ENCODE measurements around the gene PPP1R16B. TPM values are rescaled to one million over a fixed set of nuclear protein-coding genes. Genes with fewer than 3 reads are reported as not detected.

PPP1R16B gene
- total and polyA plus RNA-seq, 9 donors: 0.92 to 56.4 (median 2.9) TPM

DNA sequence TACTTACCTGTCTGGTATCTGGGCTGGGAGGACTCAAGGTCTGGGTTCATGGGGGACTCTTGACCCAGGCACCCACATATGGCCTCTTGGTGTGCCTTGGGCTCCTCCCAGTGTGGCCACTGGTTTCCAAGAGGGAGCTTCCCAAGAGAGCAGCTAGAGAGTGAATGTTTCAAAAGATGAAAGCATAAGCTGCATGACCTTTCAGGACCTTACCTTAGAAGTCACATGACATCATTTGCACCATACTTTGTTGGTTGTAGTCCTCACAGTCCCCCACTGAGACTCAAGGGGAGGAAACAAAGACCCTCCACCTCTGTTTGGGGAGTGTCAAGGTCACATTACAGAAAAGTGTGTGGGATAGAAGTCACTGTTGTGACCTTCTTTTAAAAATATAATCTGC is 43.3 kb upstream of the PPP1R16B start:
- H3K27ac ChIP-seq: no peak overlapping the region
- peaks cover 3% of the 10 kb centered on the region for H3K4me1 ChIP-seq (ENCODE audit: insufficient read depth)
- H3K4me3 ChIP-seq: no peak overlapping the region
- H3K9me3 ChIP-seq: no peaks in the 10 kb centered on the region
- no peaks in the 10 kb centered on the region for H3K27me3 ChIP-seq
- no peak for DNase-seq
- no peaks in the 10 kb centered on the region for H3K36me3 ChIP-seq
- TF ChIP-seq POLR2A (IDR thresholded peaks at IDR 0.05): no peak
- TF ChIP-seq, protein P1, sequence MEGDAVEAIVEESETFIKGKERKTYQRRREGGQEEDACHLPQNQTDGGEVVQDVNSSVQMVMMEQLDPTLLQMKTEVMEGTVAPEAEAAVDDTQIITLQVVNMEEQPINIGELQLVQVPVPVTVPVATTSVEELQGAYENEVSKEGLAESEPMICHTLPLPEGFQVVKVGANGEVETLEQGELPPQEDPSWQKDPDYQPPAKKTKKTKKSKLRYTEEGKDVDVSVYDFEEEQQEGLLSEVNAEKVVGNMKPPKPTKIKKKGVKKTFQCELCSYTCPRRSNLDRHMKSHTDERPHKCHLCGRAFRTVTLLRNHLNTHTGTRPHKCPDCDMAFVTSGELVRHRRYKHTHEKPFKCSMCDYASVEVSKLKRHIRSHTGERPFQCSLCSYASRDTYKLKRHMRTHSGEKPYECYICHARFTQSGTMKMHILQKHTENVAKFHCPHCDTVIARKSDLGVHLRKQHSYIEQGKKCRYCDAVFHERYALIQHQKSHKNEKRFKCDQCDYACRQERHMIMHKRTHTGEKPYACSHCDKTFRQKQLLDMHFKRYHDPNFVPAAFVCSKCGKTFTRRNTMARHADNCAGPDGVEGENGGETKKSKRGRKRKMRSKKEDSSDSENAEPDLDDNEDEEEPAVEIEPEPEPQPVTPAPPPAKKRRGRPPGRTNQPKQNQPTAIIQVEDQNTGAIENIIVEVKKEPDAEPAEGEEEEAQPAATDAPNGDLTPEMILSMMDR (IDR thresholded peaks at IDR 0.05): no peak
- intact Hi-C loops (cut with DNase I): no loop called here

- TF ChIP-seq POLR2A (IDR thresholded peaks at IDR 0.05): no peak
- no peak for TF ChIP-seq EP300 (IDR thresholded peaks at IDR 0.05)
- TF ChIP-seq, protein P1 (IDR thresholded peaks at IDR 0.05): no peak
- no peak overlapping the region for H3K4me3 ChIP-seq
- H3K4me1 ChIP-seq (ENCODE audit: insufficient read depth): peaks cover 3% of the 10 kb centered on the region
- no peaks in the 10 kb centered on the region for H3K9me3 ChIP-seq
- no peaks in the 10 kb centered on the region for H3K27me3 ChIP-seq
- 70 to 84% (median 82%) methylated on average over 1 of the region's 1 CpG for whole genome bisulfite sequencing, 3 donors
- no peak for DNase-seq
- intact Hi-C loops (cut with DNase I): no loop called here
- no peak overlapping the region for H3K27ac ChIP-seq
- no peaks in the 10 kb centered on the region for H3K36me3 ChIP-seq
Observed at GRCh38 chr20:38763616-38764015, 41.9 kb upstream of the PPP1R16B start.

DNA sequence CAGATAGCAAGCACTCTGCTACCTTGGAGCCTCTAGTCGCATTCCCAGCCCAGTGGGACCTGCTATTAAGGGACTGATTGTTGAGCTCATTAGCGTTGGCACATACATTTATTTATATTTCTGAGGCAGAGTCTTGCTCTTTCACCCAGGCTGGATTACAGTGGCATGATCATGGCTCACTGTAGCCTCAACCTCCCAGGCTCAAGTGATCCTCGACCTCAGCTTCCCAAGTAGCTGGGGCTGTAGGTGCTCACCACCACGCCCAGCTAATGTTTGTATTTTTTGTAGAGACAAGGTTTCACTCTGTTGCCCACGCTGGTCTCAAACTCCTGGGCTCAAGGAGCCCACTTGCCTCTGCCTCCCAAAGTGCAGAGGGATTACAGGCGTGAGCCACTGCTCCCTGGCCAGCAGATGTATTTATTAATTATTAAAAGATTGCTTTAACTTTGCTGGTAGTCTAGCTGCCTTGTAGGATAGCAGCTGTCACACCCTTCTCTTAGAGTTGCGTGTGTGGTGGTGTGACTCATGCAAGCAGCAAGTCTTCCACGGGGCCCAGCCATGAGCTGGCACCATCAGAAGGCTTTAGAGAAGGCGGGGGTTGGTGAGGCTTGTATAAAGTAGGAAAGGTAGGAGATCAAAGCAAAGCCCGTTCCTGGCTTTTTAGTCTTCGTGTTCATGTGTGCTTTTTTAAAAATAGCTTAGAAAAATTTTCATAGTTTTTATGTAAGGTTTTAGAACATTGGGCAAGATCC is 40.8 kb upstream of the PPP1R16B start:
- WGBS, 3 donors: 68 to 76% (median 69%) methylated on average over 11 of the region's 11 CpGs
- Histone ChIP-seq H3K4me1 (ENCODE audit: insufficient read depth) (peaks cover 3% of the 10 kb centered on the region), H3K27me3 (no peaks in the 10 kb centered on the region), H3K27ac (no peak overlapping the region), H3K4me3 (no peak overlapping the region), H3K9me3 (no peaks in the 10 kb centered on the region), H3K36me3 (no peaks in the 10 kb centered on the region)
- TF ChIP-seq, protein P1 (IDR thresholded peaks at IDR 0.05): no peak
- TF ChIP-seq POLR2A (IDR thresholded peaks at IDR 0.05) (no peak), EP300 (IDR thresholded peaks at IDR 0.05) (no peak)
- DNase-seq: no peak
- intact Hi-C loops (cut with DNase I): no loop called here

GRCh38 chr20:38766071-38766470 is 39.4 kb upstream of the PPP1R16B start:
- Histone ChIP-seq H3K4me1 (ENCODE audit: insufficient read depth) (peaks cover 3% of the 10 kb centered on the region), H3K27me3 (no peaks in the 10 kb centered on the region), H3K36me3 (no peaks in the 10 kb centered on the region), H3K27ac (no peak overlapping the region), H3K4me3 (no peak overlapping the region), H3K9me3 (no peaks in the 10 kb centered on the region)
- WGBS, 3 donors: 24 to 38% (median 25%) methylated on average over 4 of the region's 4 CpGs
- TF ChIP-seq POLR2A (IDR thresholded peaks at IDR 0.05): no peak
- TF ChIP-seq EP300 (IDR thresholded peaks at IDR 0.05): no peak
- TF ChIP-seq, protein P1 (IDR thresholded peaks at IDR 0.05): no peak
- intact Hi-C loops (cut with DNase I): no loop called here
- DNase-seq: no peak

All from ovary (tissue), 9 donors.